Right forelimb (tissue), 1 donor: Measurements from ENCODE around the gene IL1RAPL2.
"Not testable (repeated sequence)": the region's sequence is repeated elsewhere in the genome, so short reads cannot be mapped to it uniquely, and the experiment has no call there.

Experiments
- DNase-seq: peaks from one replicate; pipeline ENCODE4 v3.0.0-alpha.2; 2018

IL1RAPL2 gene

DNA sequence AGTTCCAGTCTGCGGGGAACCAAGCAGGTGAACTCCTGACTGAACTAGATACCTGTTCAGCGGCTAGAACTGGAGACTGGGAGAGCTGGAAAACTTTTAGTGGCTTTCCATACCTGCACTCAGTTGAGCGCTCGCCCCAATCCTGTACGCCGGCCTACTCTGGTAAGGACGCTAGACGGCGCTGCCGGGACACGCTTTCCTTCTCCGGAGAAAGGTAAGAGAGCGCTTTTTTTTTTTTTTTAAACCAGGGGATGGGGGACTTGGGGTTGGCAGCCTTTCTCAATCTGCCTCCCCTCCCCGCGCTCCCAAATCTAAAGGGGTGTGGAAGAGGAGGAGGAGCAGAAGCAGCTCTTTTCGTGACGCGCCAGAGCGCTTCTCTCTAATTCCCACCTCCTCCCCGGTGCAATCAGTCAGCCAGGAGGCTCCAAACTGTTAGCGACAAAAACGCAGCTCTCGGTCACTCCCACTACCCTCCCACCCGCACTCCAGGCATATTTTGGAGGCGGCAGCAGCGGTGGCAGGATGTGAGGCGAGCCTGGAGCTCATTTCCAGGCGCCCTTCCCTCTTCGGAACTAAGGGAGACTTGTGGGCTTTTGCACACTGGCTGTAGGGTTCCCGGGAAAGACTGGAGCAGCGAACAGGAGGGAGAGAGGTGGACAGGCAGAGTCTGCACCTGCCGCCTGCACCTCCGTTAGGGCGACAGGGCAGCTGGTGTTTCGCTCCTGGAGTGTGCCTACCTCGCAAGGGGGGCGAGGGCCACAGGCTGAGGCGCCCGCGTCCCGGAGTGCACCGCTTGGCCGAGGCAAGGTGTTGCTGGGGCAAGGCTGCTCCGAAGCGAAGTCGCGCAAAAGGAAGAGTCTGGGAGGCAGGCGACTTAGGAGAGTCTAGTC is at the start of gene IL1RAPL2:
IL1RAPL2 (plus strand) TSS at position 409 of the 890 bp plus-strand sequence.
- DNase-seq: peak; percentile 54

DNA sequence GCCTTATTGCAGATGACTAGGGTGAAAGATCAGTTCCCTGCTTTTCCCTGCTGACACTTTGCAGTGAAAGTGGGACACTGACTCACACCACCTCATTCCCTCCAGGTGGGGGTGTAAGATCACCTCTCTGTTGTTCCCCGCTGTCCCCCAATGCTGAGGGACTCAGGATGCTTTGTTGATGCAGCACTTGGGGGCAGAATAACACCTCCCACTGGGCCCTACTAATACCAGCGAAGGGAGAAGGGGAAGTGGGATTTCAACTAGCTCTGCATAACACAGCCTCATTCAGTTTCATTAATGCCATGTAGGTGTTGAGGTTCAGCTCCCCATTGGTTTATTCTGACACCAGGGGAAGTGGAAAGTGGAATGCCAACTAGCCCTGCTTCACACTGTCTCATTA is 43.6 kb upstream of the IL1RAPL2 start:
- no peak for DNase-seq

DNA sequence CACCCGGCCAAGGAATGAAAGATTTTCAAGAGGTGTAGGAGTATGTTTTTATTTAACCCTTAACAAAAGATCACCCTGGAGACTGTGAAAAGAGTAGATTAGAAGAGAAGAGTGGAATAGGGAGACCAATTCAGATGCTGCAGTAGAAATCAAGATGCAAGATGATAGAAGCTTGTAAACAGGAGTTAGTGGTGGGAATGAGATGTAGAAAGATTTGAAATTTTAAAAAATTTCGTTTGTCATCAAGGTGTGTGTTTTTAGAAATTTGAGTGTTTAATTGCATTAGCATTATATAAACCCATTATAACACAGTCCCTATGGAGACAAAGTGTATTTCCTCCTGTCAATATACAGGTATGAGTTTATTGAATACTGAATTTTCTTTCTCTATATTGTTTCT is 42.1 kb upstream of the IL1RAPL2 start:
- no peak for DNase-seq

DNA sequence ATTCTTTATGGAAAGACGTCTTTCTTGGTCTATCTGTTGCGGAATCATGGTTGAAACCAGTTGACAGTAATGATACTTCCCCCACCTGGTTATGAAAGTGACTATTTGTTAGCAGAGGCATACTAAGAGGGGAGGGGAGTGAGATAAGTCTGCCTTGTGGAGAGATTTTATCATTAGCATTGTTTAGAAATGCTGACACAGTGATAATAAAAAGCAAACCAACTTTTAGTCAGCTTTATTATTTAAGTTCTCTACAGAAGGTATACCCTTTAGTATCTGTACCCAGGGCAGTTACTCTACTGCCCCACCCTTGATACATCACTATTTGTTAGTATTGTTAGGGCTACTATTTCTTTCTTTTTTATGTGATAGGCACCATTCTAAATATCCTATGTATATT is 26.9 kb upstream of the IL1RAPL2 start:
- DNase-seq: no peak

DNA sequence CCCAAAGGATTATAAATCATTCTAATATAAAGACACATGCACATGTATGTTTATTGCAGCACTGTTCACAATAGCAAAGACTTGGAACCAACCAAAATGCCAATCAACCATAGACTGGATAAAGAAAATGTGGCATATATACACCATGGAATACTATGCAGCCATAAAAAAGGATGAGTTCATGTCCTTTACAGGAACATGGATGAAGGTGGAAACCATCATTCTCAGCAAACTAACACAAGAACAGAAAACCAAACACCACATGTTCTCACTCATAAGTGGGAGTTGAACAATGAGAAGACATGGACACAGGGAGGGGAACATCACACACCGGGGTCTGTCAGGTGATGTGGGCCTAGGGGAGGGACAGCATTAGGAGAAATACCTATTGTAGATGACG is 23.6 kb upstream of the IL1RAPL2 start:
- not testable (repeated sequence) for DNase-seq

DNA sequence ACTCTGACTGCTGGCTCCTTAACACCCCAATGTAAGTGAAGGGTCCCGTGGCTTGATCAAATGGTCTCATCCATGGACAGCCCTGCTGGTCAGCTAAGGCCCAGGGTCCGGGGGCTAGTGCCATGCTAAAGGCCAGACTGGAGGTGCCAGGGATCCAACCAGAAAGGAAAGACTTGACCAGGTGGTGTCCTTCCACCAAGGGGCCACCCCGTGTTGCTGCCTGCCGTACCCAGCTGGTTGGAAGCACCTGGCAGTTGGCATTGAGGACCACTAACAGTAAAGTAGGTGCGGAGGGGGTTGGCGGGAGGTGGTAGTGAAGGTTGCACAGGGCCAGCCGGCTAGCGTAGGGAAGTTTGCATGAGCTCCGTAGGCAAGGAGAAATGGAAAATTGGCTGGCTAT is 1.7 kb upstream of the IL1RAPL2 start:
- DNase-seq: no peak

DNA sequence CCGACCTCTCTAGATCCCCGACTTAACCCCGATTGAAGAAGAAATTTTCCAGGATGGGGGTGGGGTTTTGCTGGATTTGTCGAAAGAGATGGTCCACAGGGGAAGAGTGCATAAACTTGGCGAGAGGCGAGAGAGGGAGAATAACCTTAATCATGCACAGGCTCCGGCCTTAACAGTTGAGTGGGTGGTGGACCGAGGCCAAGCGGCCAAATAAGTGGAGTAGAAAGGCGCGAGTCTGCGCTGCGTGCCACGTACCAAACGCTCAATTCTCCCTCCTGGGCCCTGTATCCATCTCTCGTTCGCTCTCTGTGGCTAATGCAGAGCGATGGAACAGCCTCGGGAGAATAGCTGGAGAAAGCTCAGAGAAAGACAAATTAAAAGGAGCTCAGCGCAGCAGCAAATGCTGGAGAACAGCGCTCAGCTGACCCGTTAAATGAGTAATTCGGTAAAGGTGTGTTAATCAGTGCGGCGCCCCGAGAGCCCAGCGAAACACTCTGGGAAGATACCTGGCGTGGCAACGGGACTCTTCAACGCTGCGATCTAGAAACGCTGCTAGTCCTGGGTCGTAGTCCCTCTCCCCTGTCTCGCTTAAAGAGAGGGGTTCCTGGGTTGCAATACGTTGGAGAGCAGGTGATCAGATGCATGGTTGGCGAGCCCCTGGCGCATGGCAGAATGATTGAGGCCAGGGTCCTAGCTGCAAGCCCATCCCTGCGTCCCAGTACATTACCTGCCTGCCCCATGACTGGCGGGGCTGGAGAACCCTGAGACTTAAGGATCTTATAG is 887 bp upstream of the IL1RAPL2 start:
- no peak for DNase-seq

DNA sequence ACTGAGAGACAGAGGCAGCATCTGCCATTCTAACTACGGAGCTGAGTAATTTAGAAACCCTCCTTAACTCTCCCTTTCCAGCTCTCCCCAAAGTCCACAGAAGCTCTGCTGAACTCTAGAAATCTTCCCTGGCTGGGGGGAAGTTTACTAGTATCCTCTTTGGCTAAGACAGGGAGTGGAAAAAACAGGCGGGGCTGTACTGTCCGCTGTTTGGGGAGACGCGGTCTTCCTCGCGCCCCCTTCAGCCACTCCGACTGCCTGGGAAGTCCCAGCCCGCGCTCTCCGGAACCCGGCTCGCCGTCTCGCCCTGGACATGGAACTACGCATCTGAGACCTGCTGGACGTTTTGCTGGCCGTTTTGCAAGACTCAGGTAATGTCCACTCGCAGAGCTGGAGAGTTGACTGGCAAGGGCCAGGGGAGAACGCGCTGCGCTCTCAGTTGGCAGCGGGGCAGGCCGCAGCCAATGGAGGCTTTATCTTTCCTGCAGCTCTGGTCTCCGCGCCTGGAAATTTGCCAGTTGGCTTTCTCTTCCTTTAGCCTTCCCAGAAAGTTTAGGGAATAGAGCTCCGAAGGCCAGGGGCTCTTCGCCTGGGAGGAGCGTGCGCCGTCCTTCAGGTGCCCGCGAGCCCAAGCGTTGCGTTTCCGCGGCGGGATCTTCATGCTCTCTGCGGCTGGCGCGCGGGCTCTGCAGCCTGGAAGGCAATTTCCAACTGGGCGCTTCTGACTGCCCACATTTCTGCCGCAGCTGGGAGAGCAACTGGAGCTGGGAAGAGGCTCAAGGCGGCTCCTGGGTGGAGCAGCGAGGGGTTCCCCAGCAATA is 892 bp downstream of the IL1RAPL2 start:
- DNase-seq: peak; percentile 51

DNA sequence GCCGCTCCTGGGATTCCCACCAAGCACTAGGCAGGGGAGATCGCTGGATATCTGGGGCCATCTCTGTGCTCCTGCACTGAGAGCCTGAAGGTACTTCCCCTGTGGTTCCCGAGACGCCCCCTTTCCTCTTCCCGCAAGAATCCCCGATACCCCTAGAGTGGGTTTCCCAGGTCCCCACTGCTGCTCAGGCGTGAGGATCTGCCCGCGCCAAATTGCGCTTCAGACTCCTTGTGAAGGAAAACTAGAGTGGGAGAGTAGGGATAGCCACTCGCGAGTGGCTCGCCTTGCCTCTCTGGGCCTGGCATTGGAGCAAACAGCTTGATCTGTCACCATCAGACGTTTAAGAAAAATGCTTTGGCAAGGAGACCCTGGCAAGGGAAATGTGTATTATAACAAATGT is 1.5 kb downstream of the IL1RAPL2 start:
- DNase-seq: no peak

DNA sequence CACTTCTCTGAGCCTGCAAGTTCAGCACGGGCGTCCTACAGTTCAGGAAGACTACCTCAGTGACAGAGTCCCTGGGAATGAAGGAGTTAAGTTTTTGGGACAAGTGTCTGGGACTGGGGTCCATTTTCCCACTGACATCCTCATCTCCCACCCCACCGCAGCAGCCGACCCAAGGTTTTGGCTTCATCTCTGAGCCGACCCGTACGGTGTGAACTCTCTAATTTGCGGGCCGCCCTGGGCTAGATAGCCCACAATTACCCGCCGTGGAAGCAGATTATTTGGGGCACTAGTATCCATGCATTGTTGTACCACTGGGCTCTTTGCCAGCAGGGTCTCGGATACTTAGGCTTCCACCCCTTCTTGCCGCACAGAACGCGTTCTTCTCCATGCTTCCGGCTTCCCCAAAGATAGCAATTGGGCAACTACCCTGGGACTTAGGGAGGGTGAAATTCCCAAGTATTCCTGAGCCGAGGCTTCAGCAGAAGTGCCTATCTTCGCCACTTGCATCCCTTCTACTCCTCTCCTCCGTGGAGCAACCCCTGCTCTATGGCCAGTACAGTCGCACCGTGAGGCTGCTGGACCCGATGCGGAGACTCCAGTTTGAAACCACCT is 2.4 kb downstream of the IL1RAPL2 start:
- DNase-seq: no peak

DNA sequence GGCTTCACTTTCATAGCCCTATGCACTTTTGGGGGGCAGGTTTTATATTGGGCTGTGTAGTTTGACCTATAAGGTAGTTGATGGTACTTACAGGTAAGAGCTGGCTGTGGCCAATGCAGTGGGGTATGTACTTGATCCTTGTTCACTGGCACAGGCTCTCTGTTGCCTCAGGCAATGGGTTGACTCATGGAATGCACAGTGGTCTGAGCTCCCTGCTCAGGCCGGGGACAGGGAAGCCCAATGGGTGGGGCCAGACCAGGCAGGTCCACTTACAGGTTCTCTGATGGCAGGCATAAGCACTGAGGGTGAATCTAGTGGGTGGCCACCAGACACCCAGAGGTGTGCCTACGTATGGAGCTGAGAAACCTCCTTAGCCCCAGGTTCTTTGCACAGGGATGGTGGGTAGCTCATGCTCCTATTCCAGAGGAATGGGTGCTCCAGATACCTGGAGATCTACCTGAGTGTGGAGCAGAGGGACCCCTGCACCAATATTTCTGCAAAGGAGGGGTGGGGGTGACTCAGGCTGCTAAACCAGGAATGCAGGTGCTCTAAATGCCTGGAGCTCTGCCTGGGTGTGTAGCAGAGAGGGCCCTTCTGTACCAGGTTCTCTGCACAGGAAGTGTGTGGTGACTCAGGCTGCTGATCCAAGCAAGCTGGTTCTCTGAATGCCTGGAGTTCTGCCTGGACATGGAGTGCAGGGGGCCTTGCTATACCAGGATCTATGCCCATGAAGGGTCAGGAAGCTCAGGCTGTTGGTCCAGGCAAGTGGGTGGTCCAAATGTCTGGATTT is 52.3 kb downstream of the IL1RAPL2 start:
- no peak for DNase-seq

DNA sequence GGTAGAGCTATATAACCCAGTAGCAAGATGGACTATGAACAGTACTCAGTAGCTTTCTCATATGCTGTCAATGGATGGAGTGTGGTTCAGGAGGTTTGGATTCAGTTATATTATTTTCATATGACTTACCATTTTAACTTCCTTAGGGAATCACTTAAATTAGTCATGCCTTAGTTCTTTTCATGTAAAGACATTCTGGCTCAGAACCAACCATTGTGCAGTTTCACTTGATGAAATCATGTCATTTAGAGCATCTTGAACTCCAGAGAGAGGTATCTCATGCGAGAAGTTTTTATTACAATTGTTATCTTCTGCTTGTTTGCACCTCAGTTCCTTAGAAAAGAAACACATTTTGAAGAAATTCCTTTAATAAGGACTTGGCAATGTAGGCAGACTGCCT is 55.8 kb downstream of the IL1RAPL2 start:
- DNase-seq: no peak

DNA sequence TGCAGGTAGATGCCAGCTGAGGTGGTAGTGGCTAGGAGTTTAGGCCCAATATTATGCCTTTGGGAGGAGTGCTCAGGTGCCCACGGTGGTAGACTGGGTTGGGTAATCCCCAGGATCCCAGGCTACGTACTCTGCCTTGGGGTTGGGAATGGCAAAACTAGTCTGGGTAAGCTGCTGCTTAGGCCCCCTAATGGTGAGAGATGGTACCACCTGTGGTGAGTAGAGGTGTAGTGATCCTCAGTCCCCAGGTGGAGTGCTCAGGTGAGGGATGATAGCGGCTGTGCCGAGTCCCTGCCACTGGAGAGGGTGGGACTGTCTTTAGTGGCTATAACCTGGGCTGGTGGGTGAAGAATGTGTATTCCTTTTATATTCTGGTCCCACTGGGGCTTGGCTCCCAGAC is 75.2 kb downstream of the IL1RAPL2 start:
- no peak for DNase-seq

DNA sequence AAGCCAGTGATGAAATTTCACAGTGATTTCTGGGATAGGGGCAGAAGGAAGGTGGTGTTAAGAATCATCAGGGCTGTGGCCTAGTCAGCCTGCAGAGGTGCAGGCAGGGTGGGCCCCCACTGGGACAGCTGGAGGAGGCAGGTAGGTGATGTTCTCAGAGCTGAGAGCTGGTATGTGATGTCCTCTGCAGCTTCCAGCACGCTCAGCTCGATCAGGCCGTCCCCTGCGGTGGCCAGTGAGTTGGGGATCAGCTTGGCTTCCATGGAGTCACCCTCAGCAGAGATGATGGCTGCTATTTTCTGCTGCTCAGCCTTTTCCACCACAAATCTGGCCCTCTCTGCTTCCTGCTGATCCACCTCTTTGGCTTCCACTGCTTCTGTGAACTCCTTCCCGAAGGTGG is 81.1 kb downstream of the IL1RAPL2 start:
- DNase-seq: no peak

DNA sequence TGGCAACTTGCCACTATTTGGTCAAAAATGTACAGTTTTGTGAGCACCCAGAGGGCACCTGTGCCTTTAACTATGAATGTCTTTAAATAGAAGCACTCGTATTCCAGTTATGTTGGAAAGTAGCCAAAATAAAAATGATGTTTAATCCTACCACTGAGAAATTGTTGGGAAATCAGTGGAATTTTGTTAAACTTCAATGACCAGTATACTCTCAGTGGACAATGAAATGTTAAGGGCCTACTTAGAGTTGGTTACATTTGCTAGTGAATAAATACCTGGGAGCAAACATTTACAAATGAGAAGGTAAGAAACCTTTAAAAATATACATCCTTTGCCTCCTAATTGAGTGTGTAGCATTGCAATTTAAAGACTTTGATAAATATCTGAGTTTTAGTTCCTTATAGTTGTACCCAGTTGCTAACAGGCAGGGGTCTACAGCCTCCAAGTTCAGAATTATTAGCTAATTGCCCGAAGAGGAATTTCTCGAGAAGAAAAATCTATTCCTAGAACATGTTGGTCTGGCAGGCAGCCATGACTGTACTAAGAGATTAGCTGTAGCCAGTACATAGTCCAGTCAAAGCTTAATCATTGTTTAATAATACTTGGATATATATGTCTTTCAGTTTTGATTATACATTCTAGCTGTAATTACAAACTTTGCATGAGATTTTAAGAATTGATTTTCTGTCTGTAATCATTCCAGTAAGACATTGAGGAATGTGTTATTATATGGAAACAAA is 93.2 kb downstream of the IL1RAPL2 start:
- DNase-seq: no peak

DNA sequence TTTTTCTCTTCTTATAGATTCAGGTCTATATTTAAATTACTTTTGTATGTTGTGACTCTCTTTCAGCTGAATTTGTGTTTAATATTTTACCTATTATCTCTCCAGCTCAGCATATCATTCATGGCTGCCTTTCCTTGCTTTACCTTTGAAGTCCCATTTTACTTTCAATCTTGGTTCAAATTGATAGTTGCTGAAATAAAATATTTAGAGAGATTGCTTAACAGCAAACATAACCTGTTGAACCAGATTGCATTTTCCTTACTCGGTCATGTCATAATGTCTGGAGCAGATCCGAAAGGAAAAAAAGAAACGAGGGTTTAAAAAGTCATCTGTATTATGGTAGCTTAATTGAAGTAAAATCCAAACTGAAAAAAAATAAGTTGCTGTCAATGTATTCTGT is 94.1 kb downstream of the IL1RAPL2 start:
- DNase-seq: no peak

DNA sequence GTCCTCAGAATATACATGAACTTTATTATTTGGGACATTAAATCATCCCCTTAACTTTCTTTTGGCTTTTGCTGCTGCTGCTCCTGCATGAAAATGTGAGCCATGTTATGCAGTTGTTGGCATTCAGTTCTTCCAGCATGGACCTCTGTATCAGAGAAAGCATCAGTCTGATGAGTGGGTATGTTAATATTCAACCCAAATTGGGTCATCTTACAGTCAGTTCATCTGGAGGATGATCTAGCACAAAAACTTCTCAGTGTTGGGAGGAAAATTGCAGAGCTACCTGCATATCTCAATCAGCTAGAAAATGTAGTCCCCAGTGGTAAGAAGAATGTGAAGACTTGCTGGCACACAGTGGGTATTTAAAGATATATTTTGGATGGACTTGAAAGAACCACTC is 96.7 kb downstream of the IL1RAPL2 start:
- DNase-seq: no peak

DNA sequence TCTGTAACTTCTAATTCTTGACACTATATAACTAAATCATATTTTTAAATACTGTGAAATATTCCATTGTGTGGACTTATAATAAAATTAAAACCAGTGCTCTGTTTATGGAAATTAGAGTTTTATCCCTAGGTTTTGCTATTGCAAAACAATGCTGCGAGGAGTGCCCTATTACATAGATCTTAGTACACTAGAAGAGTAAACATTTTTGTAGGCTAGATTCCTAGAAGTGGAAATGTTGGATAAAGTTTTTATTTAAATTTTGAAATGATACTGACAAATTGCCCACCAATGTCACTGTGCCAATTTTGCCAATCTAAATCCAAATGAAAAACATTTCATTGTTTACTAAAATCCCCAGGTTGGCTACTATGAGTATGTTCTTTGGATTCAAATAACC is 99.7 kb downstream of the IL1RAPL2 start:
- no peak for DNase-seq

DNA sequence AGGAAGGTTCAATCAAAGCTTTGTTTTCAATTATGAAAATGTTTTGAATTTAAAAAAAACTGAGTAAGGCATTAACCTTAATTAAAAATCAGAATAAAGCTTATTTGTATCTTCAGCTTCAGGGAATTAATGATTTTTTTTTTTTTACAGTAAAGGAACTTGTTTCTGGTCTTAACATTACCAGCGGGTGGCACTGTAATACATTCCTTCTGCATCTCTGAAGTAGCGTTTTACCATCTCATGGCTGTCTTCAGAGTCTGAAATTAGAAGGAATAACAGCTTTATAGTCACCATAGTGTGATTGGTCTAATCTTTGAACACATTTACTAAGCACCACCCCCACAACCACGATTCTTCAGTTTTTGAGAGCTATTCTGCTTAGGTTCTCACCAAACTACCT is 102.6 kb downstream of the IL1RAPL2 start:
- DNase-seq: no peak

DNA sequence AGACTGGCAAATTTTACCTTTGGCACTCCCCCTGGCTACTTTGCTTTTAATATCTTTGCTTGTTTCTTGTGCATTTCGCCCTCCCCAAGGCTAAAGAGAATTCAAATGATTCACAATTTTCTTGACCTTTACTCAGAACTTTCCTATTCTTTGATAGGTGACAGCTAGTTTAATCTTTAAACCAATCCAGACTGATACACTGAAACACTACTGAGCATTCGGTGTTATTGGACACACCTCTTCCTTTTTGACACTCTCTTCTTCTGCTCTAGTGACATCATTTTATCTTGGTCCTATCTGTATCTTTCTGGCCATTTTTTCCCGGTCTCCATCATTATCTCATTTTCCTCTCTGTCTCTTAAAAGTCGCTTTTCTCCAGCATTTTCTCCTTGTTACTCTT is 103.1 kb downstream of the IL1RAPL2 start:
- DNase-seq: no peak

DNA sequence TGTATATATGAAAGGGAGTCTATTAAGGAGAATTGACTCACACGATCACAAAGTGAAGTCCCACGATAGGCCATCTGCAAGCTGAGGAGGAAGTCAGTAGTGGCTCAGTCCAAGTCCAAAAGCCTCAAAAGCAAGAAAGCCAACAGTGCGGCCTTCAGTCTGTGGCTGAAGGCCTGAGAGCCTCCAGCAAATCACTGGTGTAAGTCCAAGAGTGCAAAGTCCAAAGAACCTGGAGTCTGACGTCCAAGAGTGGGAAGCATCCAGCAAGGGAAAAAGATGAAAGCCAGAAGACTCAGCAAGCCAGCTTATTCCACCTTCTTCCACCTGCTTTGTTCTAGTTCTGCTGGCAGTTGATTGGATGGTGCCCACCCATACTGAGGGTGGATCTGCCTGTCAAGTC is 104.1 kb downstream of the IL1RAPL2 start:
- no peak for DNase-seq
